Measurements from ENCODE around the gene MAP1S.

Gene MAP1S

GRCh38 chr19:17688853-17689595, 30.3 kb upstream of the MAP1S start:
- no peak for FAIRE-seq

GRCh38 chr19:17692566-17692965, 26.7 kb upstream of the MAP1S start:
- no peak for FAIRE-seq

- no peak for FAIRE-seq
These were observed 24.1 kb upstream of the MAP1S start for GRCh38 chr19:17695198-17695597.

GRCh38 chr19:17703824-17704463, 15.3 kb upstream of the MAP1S start:
- no peak for FAIRE-seq

GRCh38 chr19:17706750-17707181, 12.5 kb upstream of the MAP1S start:
- FAIRE-seq = no peak

- FAIRE-seq = no peak
These were observed 7.4 kb upstream of the MAP1S start for GRCh38 chr19:17711851-17712250.

GRCh38 chr19:17716309-17716929, 2.9 kb upstream of the MAP1S start:
- FAIRE-seq = no peak

GRCh38 chr19:17718550-17718946, 732 bp upstream of the MAP1S start:
- FAIRE-seq = no peak

- FAIRE-seq = no peak
These were observed 585 bp downstream of the MAP1S start for GRCh38 chr19:17719730-17720400.

- FAIRE-seq = no peak
These were observed 1.2 kb downstream of the MAP1S start for GRCh38 chr19:17720440-17720839.

- no peak for FAIRE-seq
These were observed 1.9 kb downstream of the MAP1S start for GRCh38 chr19:17721111-17721628.

- no peak for FAIRE-seq
These were observed 2.5 kb downstream of the MAP1S start for GRCh38 chr19:17721821-17722220.

GRCh38 chr19:17722655-17723240, 3.5 kb downstream of the MAP1S start:
- no peak for FAIRE-seq

GRCh38 chr19:17724655-17725054, 5.4 kb downstream of the MAP1S start:
- FAIRE-seq = no peak

- FAIRE-seq = no peak
These were observed 6.3 kb downstream of the MAP1S start for GRCh38 chr19:17725422-17726078.

- FAIRE-seq = no peak
These were observed 7.0 kb downstream of the MAP1S start for GRCh38 chr19:17726136-17726741.

GRCh38 chr19:17726964-17727773, 7.9 kb downstream of the MAP1S start:
- no peak for FAIRE-seq

GRCh38 chr19:17727843-17728242, 8.6 kb downstream of the MAP1S start:
- no peak for FAIRE-seq

- FAIRE-seq = no peak
These were observed 13.8 kb downstream of the MAP1S start for GRCh38 chr19:17733127-17733526.

- no peak for FAIRE-seq
These were observed 14.9 kb downstream of the MAP1S start for GRCh38 chr19:17734146-17734545.

GRCh38 chr19:17735410-17735809, 16.1 kb downstream of the MAP1S start:
- no peak for FAIRE-seq

Measured in A204.1 (cell line).